HG03457 (cell line): ENCODE measurements around the gene DAPK1.

ENCODE experiments used
- ATAC-seq: cut with Tn5 transposase; IDR thresholded peaks from one replicate; pipeline ENCODE4 v1.9.1; 2021; ENCODE audit warnings: moderate number of reproducible peaks; ENCODE audit not compliant: unreplicated experiment

DAPK1 gene

DNA sequence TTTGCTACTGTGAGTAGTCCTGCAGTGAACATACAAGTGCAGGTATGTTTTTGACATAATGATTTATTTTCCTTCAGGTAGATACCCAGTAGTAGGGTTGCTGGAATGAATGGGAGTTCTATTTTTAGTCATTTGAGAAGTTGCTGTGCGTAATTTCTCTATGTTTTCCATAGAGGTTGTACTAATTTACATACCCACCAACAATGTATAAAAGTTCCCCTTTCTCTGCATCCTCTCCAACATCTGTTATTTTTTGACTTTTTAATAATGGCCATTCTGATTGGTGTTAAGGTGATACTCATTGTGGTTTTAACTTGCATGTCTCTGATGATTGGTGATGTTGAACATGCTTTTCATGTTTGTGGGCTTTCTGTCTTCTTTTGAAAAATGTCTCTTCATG lies 163.6 kb downstream of the DAPK1 start:
- ATAC-seq = no peak

DNA sequence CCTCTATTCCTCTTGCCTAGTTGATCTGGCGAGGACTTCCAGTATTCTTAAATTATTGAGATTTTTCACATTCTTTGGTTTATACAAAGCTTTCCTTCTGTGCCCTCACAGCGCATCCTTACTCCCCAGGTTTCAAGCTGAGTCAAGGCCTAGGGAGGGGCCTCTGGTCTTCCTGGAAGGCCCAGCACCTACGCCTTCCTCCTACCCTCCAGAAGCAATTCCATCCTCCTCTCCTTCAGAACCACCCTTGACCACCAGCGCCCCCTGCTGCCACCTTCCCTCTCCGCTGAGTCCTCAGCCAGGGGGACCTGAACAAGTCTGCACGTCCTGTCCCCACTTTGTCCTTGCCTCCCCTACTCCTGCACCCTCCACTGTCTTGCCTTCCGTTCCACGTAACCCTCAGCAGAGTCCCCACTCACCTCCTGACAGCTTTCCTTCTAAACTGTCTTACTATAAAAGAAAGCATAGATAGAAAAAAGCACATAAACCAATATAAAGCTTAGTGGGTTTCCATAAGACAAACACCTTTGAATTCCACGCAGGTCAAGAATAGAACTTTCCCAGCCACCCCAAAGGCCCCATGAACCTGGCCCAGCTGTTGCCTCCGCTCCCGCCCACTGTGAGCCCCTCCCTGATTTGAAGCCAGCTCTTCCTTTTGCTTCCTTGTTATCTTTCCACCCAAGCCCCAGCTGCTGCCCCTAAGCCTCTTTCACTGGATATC lies 165.3 kb downstream of the DAPK1 start:
- no peak for ATAC-seq

DNA sequence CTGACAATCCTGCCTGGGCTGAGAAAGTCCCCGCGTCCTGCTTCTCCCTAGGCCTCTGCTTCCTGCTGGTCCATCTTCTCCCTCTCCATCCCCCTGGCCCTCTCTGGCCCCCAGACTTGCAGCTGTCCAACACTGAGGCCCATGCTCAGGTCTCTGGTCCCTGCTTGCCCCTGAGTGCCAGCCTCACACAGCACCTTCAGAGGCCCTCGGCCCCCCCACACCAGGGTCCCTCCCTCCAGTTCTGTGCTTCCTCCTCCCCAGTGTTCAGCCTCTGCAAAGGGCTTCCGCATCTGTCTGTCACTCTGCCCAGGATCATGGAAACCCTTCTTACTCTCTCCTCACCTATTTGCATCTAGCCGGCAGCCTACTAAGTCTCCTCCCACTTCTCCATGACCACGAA lies 165.9 kb downstream of the DAPK1 start:
- ATAC-seq = no peak

DNA sequence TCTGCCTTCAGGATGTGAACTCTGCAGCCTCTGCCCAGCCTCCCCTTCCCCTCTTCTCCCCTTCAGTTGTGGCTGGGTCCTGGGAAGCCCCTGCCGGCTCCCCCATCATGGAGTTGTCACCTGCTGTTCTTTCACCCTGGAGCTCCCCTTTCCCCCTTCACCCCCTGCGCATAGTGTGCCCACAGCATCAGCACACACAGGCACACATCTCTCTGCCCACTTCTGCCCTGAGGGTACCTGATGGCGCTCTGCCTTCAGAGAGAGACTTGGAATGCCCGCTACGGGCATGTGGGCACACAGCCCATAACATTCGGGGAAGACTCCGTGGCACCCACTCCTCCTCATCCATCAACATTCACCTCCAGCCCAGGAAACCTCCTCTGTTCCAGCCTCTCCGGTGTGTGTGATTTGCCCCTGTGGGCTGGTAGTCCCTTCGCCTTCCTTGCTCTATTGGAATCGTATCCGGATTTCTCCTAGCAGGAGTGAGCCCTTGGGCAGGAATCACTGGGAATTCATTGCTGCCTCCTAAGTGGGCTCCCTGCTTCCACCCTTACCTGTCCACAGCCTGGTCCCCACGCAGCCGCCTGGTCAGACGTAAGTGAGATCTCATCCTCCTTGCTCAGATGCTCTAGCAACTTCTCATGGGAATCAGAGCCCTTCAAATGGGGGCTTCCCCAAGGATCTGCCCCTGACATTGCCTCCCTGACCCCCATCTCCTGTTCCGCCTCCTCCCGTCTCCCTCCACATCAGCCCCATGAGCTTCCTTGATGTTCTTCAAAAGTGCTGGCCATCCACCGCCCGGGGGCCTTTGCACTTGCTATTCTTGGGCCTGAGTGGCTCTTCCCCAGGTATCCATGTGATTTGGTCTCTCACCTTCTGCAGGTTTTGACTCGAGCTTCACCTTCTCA lies 166.7 kb downstream of the DAPK1 start:
- no peak for ATAC-seq

DNA sequence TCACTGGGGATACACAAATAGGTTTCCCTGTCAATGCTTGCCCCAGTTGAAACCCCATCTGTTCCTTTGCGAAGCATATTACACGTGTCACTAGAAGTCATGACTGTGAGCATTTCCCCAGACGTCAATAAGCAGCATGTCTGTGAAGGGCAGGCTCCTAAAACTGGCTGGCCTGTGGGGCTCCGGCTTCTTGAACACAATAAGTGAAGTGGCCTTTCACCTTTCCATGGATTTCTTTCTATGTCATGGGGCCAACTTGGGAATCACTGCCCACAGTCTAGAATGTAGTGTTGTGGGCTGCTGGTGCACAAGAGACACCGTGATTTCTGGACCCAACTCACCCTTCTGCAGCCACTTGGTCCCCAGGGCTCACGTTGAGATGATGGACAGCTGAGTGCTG lies 167.8 kb downstream of the DAPK1 start:
- no peak for ATAC-seq

DNA sequence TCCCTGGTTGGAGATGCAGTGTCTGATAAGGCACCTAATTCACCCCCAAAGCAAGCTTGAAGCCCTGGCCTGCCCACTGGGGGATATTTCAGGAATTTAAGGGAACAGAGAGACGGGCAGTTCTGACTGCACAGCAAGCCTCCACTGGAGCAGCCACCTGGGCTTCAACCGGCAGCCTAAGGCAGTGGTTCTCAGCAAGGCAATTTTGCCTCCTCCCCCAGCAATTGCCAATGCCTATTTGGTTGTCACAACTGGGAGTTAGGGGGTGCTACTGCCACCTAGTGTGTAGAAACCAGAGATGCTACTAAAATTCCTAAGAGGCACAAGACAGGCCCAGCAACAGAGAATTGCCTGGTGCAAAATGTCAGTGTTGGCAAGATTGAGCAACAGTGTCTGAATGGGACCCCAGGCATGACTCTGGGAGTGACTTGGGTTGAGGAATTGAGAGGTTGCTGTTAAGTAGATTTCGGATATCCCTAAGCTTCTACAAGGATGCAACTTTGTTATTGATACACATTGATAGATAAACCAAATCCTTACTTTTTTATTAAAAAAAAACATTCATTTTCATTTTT lies 169.6 kb downstream of the DAPK1 start:
- no peak for ATAC-seq

DNA sequence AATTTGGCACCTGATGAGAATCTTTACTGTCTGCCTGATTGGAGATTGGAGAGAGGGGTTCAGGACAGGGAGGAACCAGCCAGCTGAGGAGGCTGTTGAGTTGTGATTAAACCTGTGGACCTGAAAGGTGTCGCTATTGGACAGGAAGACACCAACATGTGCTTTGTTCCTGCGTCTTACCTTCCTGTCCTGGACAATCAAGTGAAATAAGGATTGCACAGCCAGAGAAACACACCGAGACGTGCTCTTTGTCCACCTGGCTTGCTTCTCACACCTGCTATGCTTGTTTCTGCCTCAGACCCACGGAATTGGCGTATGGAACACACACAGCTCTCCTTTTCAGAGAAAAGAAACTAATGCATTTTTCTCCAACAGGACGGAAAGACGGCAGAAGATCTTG lies 170.6 kb downstream of the DAPK1 start:
- no peak for ATAC-seq

DNA sequence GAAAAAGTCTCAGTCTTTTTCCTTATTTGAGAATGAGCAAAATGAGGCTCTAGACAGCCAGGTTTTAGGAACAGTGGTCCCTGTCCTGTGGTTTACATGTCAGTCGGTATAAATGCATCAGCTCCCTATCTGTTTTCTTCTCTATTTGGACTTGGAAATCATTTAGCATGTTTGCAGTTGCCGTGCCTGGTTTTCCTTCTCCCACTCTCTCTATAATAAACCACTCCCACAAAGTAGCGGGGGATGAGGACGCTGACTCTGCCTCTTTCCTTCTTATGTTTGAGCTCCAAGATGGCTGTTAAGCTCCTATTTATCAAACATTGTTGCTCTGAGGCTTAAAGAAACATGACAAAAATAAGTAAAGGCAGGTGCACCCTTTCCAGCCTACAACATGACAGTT lies 171.1 kb downstream of the DAPK1 start:
- no peak for ATAC-seq

DNA sequence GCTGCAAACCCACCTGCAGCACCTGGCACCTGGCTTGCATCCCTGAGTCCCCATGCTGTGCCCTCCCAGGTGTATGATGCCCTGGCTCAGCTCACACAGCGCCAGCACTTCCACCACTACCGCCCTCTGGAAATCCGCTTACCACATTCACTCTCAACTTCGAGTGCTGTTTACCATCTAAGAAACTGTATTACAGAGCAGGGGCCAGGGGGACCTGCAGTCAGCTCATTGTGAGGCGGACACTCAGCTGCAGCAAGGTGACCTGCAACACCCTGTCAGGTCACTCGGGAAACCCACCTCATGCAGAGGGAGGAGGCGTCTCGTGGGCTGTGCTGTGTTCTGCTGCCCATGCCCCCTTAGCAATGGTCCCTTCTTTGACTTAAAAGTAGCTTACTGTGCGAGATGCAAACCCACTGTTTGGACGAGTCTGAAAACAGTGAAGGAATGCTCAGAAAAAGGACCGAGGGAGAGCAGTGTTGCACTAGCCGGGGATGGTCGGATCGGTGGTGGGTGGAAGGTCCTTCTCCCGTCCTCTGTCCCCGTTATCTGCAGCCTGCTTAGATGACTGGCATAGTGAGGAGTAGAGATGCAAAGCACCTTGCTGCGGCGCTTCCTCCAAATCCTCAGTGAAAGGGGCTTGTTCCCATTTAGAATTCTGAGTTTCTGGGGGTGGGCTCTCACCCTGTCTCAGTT lies 173.1 kb downstream of the DAPK1 start:
- no peak for ATAC-seq

DNA sequence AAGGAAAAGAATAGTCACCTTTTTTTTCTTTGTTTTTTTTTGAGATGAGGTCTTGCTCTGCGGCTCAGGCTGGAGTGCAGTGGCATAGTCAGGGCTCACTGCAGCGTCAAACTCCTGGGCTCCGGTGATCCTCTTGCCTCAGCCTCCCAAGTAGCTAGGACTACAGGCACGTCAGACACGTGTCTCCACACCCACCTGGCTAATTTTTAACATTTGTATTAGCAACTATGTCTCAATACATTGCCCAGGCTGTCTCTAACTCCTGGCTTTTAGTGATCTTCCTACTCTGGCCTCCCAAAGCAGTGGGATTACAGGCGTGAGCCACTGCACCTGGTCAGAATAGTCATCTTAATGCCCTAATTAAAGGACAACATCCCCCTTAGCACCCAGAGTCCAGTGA lies 173.8 kb downstream of the DAPK1 start:
- no peak for ATAC-seq

DNA sequence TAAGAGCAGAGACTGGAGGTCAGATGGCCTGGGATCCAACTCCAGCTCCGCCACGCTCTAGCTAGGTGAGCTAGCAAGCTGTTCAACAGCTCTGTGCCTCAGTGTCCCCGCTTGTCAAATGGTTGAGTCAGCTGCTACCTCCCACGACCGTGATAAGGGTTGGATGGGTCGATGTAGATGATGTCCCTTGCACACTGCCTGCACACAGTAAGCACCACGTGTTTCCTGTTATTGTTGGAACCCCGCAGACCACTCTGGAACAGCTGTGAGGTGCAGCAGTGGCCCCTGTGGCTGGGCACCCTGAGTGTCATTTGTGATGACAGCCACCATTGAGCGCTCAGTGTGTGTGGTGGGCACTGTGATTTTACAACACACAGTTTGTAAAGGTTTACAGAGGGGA lies 174.3 kb downstream of the DAPK1 start:
- no peak for ATAC-seq

DNA sequence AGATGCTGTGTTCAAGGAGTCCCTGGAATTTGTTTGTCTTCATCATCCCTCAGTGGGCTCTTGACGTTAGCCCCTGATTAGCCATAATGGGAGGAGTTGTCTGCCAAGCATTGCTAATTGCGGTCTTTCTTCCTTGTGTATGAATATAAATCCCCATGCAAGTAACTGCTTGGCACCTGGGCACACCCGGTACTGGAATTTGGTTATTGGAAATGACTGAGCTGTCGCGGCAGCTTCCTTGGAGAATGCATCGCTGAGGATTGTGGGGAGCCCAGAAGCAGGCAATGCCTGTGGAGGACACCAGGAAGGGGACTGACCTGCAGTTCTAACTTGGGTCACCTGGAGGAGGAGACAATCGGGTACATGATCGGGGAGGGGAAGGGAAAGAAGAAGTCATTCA lies 174.9 kb downstream of the DAPK1 start:
- no peak for ATAC-seq

DNA sequence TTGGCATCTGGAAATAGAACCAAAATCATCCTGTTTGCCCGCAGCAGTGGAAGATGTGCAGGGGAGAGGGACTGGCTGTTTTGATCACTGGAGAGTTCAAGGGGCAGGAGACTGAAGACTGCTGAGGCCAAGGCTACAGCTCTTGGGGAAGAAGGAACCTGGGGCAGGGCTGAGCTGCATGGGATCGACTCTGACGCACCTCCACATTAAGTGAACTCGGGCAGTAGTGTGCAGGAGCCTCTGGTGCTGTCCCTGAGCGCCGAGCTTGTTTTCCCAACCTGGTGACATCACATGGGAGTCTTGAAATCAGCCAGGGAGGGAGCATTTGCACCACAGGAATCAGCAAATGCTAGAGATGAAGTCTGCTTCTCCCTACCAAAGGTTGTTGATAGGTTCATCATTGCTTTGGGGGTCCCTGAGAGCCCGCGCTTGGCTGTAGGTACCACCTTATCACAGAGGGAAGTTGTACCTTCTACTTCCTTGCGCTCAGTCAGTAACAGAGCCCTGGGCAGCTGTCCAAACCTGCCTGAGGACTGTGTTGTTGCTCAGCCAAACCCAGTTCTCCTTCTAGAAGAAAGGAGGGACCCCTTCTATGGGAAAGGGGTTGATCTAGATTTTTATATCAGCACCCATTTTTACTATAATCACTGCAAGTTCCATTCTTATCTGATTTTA lies 175.9 kb downstream of the DAPK1 start:
- no peak for ATAC-seq

DNA sequence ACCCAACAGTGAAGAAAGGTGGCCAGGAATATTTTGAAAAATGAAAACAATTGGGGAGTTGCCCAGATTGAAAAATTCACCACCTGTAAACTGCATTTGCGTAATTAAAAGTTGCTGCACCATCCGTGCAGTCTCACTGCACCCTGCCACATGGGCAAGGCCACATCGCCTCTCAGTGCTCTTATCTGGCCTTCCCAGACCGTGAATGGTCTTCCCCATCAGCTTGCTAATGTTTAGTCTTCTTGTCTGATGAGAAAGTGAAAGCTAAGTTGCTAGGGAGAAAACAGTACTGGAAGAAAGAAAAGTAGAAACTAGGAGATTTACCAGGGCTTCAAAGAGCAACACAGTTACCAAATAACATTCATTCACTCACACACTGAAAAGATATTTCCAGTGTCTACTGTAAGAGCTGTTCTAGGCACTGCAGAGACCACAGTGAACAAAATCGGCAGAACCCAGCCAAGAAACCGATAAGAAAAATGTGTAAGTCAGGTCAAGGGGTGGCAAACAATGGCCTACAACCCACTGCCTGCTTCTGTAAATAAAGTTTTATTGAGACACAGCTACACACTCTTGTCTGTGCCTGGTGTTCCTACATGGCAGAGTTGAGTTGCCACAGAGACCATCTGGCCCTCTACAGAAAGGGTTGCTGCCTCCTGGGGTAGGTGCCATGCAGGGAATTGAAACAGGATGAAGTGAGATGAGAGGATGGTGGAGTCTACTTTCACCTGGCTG lies 177.1 kb downstream of the DAPK1 start:
- no peak for ATAC-seq

DNA sequence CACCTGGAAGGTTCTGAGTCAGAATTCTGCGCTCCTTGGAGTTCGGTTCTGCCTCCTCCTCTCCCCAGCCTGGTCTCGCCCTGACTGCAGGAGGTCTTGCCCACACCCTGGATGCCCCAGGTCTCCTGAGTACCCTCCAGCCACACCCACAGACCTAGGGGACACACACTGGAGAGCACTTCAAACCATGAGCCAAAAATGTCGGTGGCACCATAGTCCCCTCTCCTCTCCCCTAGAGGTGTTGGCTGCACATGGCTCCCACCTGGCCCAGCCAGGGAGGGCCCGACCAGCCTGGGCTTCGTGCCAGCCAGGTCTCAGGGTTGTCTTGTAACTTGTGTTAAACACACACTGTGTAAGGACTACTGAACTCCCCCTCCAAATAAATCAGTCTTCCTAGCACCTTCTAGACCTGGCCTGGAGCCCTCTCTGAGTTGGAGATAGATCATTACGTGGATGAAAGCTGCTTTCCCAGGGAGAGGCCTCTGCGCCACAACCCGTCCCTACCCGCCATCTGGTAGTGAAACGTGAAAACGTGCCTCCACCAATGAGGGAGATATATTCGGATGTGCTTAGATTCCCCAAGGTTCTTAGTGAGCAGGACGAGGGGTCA lies 178.3 kb downstream of the DAPK1 start:
- ATAC-seq = no peak

DNA sequence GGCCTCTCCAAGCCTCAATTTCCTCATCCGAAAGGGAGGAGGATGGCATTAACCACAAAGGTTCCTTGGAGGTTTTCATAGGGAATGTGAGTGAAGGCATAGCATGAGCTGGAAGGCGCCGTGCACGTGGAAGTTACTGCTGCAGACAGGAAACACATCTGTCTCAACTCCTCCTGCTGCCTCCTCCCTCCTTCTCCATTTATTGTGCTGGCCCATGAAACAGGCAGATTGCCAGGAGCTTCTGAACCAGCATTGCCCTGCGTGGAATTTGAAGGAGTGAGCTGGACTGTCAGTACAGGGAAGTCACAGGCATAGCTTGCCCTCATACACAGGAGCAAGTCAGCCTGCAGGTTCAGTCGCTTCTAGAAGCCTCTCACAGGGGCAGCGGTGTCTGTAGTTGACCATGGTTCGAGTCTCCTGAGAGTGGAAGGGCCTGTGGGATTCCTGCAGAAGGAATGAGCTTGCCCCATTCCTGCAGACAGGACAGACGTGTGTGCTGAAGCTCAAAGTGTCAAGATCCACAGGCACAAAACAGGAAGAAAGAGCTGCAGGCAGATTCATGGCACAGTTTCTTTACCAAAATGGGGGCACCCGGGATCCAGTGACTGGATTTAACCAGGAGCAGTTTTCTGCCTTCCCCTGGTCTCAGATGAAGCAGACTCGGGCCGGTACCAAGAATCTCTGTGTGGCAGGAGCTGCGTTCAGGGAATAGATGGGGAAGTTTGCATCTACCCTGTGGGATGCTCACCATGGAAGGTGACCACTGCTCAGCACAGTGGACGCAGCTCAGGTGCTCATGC lies 179.5 kb downstream of the DAPK1 start:
- no peak for ATAC-seq

DNA sequence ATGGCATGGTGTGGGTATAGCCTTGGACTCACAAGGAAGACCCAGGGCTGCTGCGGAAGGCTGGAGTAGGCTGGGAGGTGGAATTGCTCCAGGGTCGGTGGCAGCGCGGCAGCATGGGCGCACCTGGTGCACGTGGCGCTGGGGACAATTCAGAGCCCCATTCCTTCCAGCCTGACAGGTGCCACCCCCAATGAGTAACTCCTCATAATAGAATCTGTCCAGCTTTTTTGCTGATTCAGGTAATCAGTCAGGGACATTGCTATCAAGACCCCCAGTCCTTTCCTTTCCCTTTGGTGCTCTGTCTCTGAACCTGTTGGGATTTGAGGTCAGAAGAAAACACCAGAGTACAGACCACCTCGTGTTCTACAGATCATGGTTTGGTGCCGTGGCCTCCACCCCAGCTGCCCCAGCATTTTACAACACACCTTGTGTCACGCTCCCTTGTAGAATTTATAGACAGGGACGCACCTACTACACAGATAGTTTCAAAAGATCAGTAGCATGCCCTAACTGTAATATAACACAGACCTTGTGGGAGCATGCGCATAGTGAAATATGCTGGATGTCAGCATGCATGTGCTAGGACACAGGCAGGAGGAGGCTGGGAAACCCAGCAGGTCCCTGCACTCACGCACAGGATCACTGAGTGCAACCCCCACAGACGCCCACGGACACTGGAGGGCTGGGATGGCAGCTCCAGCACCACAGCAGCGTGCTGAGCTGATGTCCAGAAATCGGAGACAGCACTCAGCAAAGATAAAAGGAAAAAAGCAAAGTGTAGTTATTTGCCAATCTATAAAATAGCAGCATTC lies 180.3 kb downstream of the DAPK1 start:
- no peak for ATAC-seq
